ENCODE measurements around the gene RAB26.

The RAB26 gene

DNA sequence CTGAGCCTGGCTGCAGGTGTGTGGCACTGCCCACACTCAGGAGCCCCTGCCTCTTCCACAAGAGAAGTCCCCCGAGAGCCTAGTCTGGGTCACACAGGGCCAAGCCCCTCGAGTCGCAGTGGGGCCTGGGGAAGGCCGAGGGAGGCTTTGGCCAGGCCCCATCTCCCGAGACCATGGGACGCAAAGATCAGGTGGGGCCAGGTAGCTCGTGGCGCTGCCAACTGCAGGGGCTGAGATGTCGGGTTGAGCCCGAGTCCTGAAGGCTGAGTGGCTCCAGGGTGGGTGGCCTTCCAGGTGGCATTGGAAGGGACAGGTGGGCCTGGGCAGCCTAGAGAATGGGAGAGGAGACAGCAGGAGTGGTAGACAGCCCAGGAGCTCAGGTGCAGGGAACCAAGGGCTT lies 13.5 kb downstream of the RAB26 start:
- TF ChIP-seq PATZ1 (CRISPR knock-in tag; IDR thresholded peaks at IDR 0.05; ENCODE audit: borderline replicate concordance) (no peak), TCF4 (CRISPR knock-in tag; IDR thresholded peaks at IDR 0.05; ENCODE audit: borderline replicate concordance) (no peak), ESRRG (CRISPR knock-in tag; IDR thresholded peaks at IDR 0.05) (no peak), POU6F1 (CRISPR knock-in tag; IDR thresholded peaks at IDR 0.05; ENCODE audit: borderline replicate concordance, low read depth) (no peak), ARNTL (CRISPR knock-in tag; IDR thresholded peaks at IDR 0.05; ENCODE audit: borderline replicate concordance, low read depth) (no peak), CSDC2 (CRISPR knock-in tag; IDR thresholded peaks at IDR 0.05) (no peak), ZFP3 (CRISPR knock-in tag; IDR thresholded peaks at IDR 0.05) (no peak), OSR1 (CRISPR knock-in tag; IDR thresholded peaks at IDR 0.05) (no peak), CSRNP3 (CRISPR knock-in tag; IDR thresholded peaks at IDR 0.05) (no peak), SNAI2 (CRISPR knock-in tag; IDR thresholded peaks at IDR 0.05) (no peak), BACH2 (CRISPR knock-in tag; IDR thresholded peaks at IDR 0.05; ENCODE audit: borderline replicate concordance) (no peak), ZNF70 (CRISPR knock-in tag; IDR thresholded peaks at IDR 0.05) (no peak), ISL1 (CRISPR knock-in tag; IDR thresholded peaks at IDR 0.05) (no peak), TOX (CRISPR knock-in tag; IDR thresholded peaks at IDR 0.05; ENCODE audit: borderline replicate concordance) (no peak), ZFP30 (CRISPR knock-in tag; IDR thresholded peaks at IDR 0.05) (no peak), GLIS3 (CRISPR knock-in tag; IDR thresholded peaks at IDR 0.05) (no peak), ZC3H10 (CRISPR knock-in tag; IDR thresholded peaks at IDR 0.05) (no peak)
- TF ChIP-seq, protein P1, sequence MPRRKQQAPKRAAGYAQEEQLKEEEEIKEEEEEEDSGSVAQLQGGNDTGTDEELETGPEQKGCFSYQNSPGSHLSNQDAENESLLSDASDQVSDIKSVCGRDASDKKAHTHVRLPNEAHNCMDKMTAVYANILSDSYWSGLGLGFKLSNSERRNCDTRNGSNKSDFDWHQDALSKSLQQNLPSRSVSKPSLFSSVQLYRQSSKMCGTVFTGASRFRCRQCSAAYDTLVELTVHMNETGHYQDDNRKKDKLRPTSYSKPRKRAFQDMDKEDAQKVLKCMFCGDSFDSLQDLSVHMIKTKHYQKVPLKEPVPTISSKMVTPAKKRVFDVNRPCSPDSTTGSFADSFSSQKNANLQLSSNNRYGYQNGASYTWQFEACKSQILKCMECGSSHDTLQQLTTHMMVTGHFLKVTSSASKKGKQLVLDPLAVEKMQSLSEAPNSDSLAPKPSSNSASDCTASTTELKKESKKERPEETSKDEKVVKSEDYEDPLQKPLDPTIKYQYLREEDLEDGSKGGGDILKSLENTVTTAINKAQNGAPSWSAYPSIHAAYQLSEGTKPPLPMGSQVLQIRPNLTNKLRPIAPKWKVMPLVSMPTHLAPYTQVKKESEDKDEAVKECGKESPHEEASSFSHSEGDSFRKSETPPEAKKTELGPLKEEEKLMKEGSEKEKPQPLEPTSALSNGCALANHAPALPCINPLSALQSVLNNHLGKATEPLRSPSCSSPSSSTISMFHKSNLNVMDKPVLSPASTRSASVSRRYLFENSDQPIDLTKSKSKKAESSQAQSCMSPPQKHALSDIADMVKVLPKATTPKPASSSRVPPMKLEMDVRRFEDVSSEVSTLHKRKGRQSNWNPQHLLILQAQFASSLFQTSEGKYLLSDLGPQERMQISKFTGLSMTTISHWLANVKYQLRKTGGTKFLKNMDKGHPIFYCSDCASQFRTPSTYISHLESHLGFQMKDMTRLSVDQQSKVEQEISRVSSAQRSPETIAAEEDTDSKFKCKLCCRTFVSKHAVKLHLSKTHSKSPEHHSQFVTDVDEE (CRISPR knock-in tag; IDR thresholded peaks at IDR 0.05) = no peak
- TF ChIP-seq, protein P2, sequence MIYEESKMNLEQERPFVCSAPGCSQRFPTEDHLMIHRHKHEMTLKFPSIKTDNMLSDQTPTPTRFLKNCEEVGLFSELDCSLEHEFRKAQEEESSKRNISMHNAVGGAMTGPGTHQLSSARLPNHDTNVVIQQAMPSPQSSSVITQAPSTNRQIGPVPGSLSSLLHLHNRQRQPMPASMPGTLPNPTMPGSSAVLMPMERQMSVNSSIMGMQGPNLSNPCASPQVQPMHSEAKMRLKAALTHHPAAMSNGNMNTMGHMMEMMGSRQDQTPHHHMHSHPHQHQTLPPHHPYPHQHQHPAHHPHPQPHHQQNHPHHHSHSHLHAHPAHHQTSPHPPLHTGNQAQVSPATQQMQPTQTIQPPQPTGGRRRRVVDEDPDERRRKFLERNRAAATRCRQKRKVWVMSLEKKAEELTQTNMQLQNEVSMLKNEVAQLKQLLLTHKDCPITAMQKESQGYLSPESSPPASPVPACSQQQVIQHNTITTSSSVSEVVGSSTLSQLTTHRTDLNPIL (CRISPR knock-in tag; IDR thresholded peaks at IDR 0.05; ENCODE audit: low read depth) = no peak
- no peak for ATAC-seq

- no peak for TF ChIP-seq ZFP3 (CRISPR knock-in tag; IDR thresholded peaks at IDR 0.05)
- TF ChIP-seq GLIS3 (CRISPR knock-in tag; IDR thresholded peaks at IDR 0.05) = no peak
- no peak for TF ChIP-seq CSRNP3 (CRISPR knock-in tag; IDR thresholded peaks at IDR 0.05)
- no peak for TF ChIP-seq BACH2 (CRISPR knock-in tag; IDR thresholded peaks at IDR 0.05; ENCODE audit: borderline replicate concordance)
- TF ChIP-seq, protein P2 (CRISPR knock-in tag; IDR thresholded peaks at IDR 0.05; ENCODE audit: low read depth) = no peak
- TF ChIP-seq ZNF8 (CRISPR knock-in tag; IDR thresholded peaks at IDR 0.05) = no peak
These were observed 14.3 kb downstream of the RAB26 start for GRCh38 chr16:2162676-2163118.

More at GRCh38 chr16:2162676-2163118, 14.3 kb downstream of the RAB26 start:
- no peak for ATAC-seq

Data from SK-N-SH treated with all-trans-retinoic acid at 6 μM for 48 hours (cell line).